HepG2 (cell line): ENCODE measurements around the gene AGER. TPM values are rescaled to one million over a fixed set of nuclear protein-coding genes. Genes with fewer than 3 reads are reported as not detected.
A peak's percentile ranks its signal among the peaks of the same experiment; 100 is the strongest.

Experiments
- CC2D1A ChIP-seq: sonication (generic); formaldehyde crosslinking; IDR thresholded peaks from 2 replicates; pipeline ENCODE4 v1.8.1; 2023; ENCODE audit warnings: mild to moderate bottlenecking, missing genetic modification reagents
- ESRRA ChIP-seq: sonication (generic); formaldehyde crosslinking; IDR thresholded peaks from 2 replicates; pipeline ENCODE4 v1.5.1; 2020; ENCODE audit warnings: mild to moderate bottlenecking, low read depth, missing genetic modification reagents
- KMT2A ChIP-seq: sonication (generic); formaldehyde crosslinking; IDR thresholded peaks from 2 replicates; pipeline ENCODE4 v1.4.0; 2020; ENCODE audit warnings: missing genetic modification reagents
- MED13 ChIP-seq: sonication (generic); formaldehyde crosslinking; IDR thresholded peaks from 2 replicates; pipeline ENCODE4 v1.5.0; 2020; ENCODE audit warnings: missing genetic modification reagents
- PITX1 ChIP-seq: sonication (generic); formaldehyde crosslinking; IDR thresholded peaks from 2 replicates; pipeline ENCODE4 v1.5.1; 2020; ENCODE audit warnings: mild to moderate bottlenecking, missing genetic modification reagents
- POLR2G ChIP-seq: fragments of 200-400 bp; formaldehyde crosslinking; IDR thresholded peaks from 2 replicates; pipeline ENCODE4 v1.6.1; 2018; ENCODE audit warnings: mild to moderate bottlenecking, low read depth, low read length, moderate library complexity
- REXO4 ChIP-seq: sonication (generic); formaldehyde crosslinking; IDR thresholded peaks from 2 replicates; pipeline ENCODE4 v1.8.0; 2022; ENCODE audit warnings: missing genetic modification reagents, mild to moderate bottlenecking, borderline replicate concordance
- TBX2 ChIP-seq: sonication (generic); formaldehyde crosslinking; IDR thresholded peaks from 2 replicates; pipeline ENCODE4 v1.5.0; 2020; ENCODE audit warnings: missing genetic modification reagents, mild to moderate bottlenecking, borderline replicate concordance
- TRAFD1 ChIP-seq: sonication (generic); formaldehyde crosslinking; IDR thresholded peaks from 2 replicates; pipeline ENCODE4 v1.5.1; 2020; ENCODE audit warnings: missing genetic modification reagents, mild to moderate bottlenecking, borderline replicate concordance
- USF2 ChIP-seq, 2 experiments: sonication (generic) in 1 of 2; formaldehyde crosslinking in 1 of 2; IDR thresholded peaks; 2 replicates each; pipeline versions ENCODE4 v1.5.1 to v1.6.1; 2011 to 2020; ENCODE audit warnings: borderline replicate concordance in 1 of 2, low read depth in 1 of 2, low read length in 1 of 2, mild to moderate bottlenecking in 1 of 2, missing genetic modification reagents in 1 of 2, moderate library complexity in 1 of 2
- ZBTB34 ChIP-seq: sonication (generic); formaldehyde crosslinking; IDR thresholded peaks from 2 replicates; pipeline ENCODE4 v1.8.0; 2022; ENCODE audit warnings: mild to moderate bottlenecking, missing genetic modification reagents
- ZBTB49 ChIP-seq: sonication (generic); formaldehyde crosslinking; IDR thresholded peaks from 2 replicates; pipeline ENCODE4 v1.4.0; 2020; ENCODE audit warnings: missing genetic modification reagents, borderline replicate concordance
- ZFP91 ChIP-seq: sonication (generic); formaldehyde crosslinking; IDR thresholded peaks from 2 replicates; pipeline ENCODE4 v1.9.0; 2022; ENCODE audit warnings: missing genetic modification reagents, mild to moderate bottlenecking, borderline replicate concordance
- ZNF510 ChIP-seq: sonication (generic); formaldehyde crosslinking; IDR thresholded peaks from 2 replicates; pipeline ENCODE4 v1.4.0; 2020; ENCODE audit warnings: low read depth, mild to moderate bottlenecking, missing genetic modification reagents
- ZNF564 ChIP-seq: sonication (generic); formaldehyde crosslinking; IDR thresholded peaks from 2 replicates; pipeline ENCODE4 v1.8.1; 2023; ENCODE audit warnings: mild to moderate bottlenecking, missing genetic modification reagents
- ZNF709 ChIP-seq: sonication (generic); formaldehyde crosslinking; IDR thresholded peaks from 2 replicates; pipeline ENCODE4 v1.5.0; 2020; ENCODE audit warnings: mild to moderate bottlenecking, missing genetic modification reagents
- ZNF746 ChIP-seq: sonication (generic); formaldehyde crosslinking; IDR thresholded peaks from 2 replicates; pipeline ENCODE4 v1.8.0; 2022; ENCODE audit warnings: mild to moderate bottlenecking, missing genetic modification reagents
- polyA plus RNA-seq, 8 experiments: library from polyadenylated mRNA; depleted of rRNA in 3 of 8; stranded (reverse) in 7 of 8; unstranded in 1 of 8; fragments of >200 nt; fragmentation: Illumina TruSeq in 4 of 8; extraction: Trizol in 4 of 8; gene quantifications; 2 replicates each; pipeline versions ENCODE4 v1.2.1 to v1.2.3, GENCODE V29; 2011 to 2016; ENCODE audit warnings: low read depth in 4 of 8, missing spikeins in 1 of 8, mixed read lengths in 1 of 8; ENCODE audit not compliant: insufficient read depth in 1 of 8
- total RNA-seq, 5 experiments: library from RNA; depleted of rRNA; stranded (reverse); fragments of >200 nt; fragmentation: Illumina TruSeq; extraction: Trizol; gene quantifications; 2 replicates each; pipeline ENCODE4 v1.2.3, GENCODE V29; 2016; ENCODE audit warnings: low read depth in 1 of 5

The AGER gene
- total and polyA plus RNA-seq, 2 of the 13 experiments (the other 11 are each of a cell fraction or from before 2014, with no cell fraction given) = 1.9 to 5.1 TPM

- no peak; the same call in 1 of the 2 replicates for TF ChIP-seq USF2 (IDR thresholded peaks at IDR 0.05; ENCODE audit: low read depth, low read length)
- TF ChIP-seq USF2 (CRISPR knock-in tag; IDR thresholded peaks at IDR 0.05; ENCODE audit: borderline replicate concordance) = no peak; the same call in 1 of the 2 replicates
- no peak for TF ChIP-seq ZBTB34 (CRISPR knock-in tag)
- no peak for TF ChIP-seq ZNF510 (CRISPR knock-in tag)
- TF ChIP-seq ZNF746 (CRISPR knock-in tag) = no peak
- TF ChIP-seq ZFP91 = peak; percentile 62
- TF ChIP-seq MED13 (CRISPR knock-in tag) = no peak
- TF ChIP-seq POLR2G = no peak; the same call in 1 of the 2 replicates
- no peak for TF ChIP-seq TRAFD1 (CRISPR knock-in tag)
- TF ChIP-seq KMT2A = no peak
- no peak; the same call in 1 of the 2 replicates for TF ChIP-seq PITX1 (CRISPR knock-in tag)
- no peak for TF ChIP-seq ZNF564
- TF ChIP-seq ZNF709 = no peak; the same call in 1 of the 2 replicates
- peak; percentile 75; the same call in 1 of the 2 replicates for TF ChIP-seq TBX2
- no peak for TF ChIP-seq REXO4 (CRISPR knock-in tag)
- no peak for TF ChIP-seq CC2D1A (CRISPR knock-in tag)
- TF ChIP-seq ESRRA (CRISPR knock-in tag) = peak; percentile 25; the same call in 1 of the 2 replicates
- no peak for TF ChIP-seq ZBTB49 (CRISPR knock-in tag)
These were observed 6.1 kb downstream of the AGER start, which contains the start of gene RNF5 (continued) for GRCh38 chr6:32177788-32178546.
